Measurements from ENCODE around the gene DDAH2.

The DDAH2 gene

GRCh38 chr6:31768363-31769257, 39.5 kb upstream of the DDAH2 start:
- Histone ChIP-seq H3K27me3 (ENCODE audit: low read depth, low read length) (no peaks in the 10 kb centered on the region), H3K9me3 (ENCODE audit: control insufficient read depth in 1 of 2, low read length in 2 of 2) (no peaks in the 10 kb centered on the region), H3K36me3 (ENCODE audit: control insufficient read depth in 1 of 2, insufficient read depth in 2 of 2, low read length in 2 of 2) (no peaks in the 10 kb centered on the region), H3K27ac (ENCODE audit: low read length) (no peak overlapping the region), H3K4me1 (ENCODE audit: control insufficient read depth in 1 of 2, insufficient read depth in 2 of 2, low read length in 2 of 2) (peaks cover 0 to 7% of the 10 kb centered on the region in 2 donors), H3K4me3 (ENCODE audit: low read depth in 1 of 2, low read length in 2 of 2) (no peak overlapping the region)

- H3K9me3 ChIP-seq (ENCODE audit: control insufficient read depth in 1 of 2, low read length in 2 of 2), result no peaks in the 10 kb centered on the region
Measured at GRCh38 chr6:31767096-31767645, 38.1 kb upstream of the DDAH2 start.

GRCh38 chr6:31765910-31766794, 37.1 kb upstream of the DDAH2 start:
- Histone ChIP-seq H3K9me3 (ENCODE audit: control insufficient read depth in 1 of 2, low read length in 2 of 2) (no peaks in the 10 kb centered on the region), H3K36me3 (ENCODE audit: control insufficient read depth in 1 of 2, insufficient read depth in 2 of 2, low read length in 2 of 2) (no peaks in the 10 kb centered on the region), H3K4me1 (ENCODE audit: control insufficient read depth in 1 of 2, insufficient read depth in 2 of 2, low read length in 2 of 2) (peaks cover 0 to 10% of the 10 kb centered on the region in 2 donors), H3K27ac (ENCODE audit: low read length) (no peak overlapping the region), H3K4me3 (ENCODE audit: low read depth in 1 of 2, low read length in 2 of 2) (peak overlapping the region; percentile 15 to 48), H3K27me3 (ENCODE audit: low read depth, low read length) (no peaks in the 10 kb centered on the region)

More at GRCh38 chr6:31767096-31767645, 38.1 kb upstream of the DDAH2 start:
- no peaks in the 10 kb centered on the region for H3K27me3 ChIP-seq (ENCODE audit: low read depth, low read length)
- no peak overlapping the region for H3K4me3 ChIP-seq (ENCODE audit: low read depth in 1 of 2, low read length in 2 of 2)
- peaks cover 0 to 10% of the 10 kb centered on the region in 2 donors for H3K4me1 ChIP-seq (ENCODE audit: control insufficient read depth in 1 of 2, insufficient read depth in 2 of 2, low read length in 2 of 2)
- H3K27ac ChIP-seq (ENCODE audit: low read length), result no peak overlapping the region
- no peaks in the 10 kb centered on the region for H3K36me3 ChIP-seq (ENCODE audit: control insufficient read depth in 1 of 2, insufficient read depth in 2 of 2, low read length in 2 of 2)

GRCh38 chr6:31765559-31765909, 36.4 kb upstream of the DDAH2 start:
- peak overlapping the region in 1 of 2 donors; percentile 48 for H3K4me3 ChIP-seq (ENCODE audit: low read depth in 1 of 2, low read length in 2 of 2)
- no peaks in the 10 kb centered on the region for H3K27me3 ChIP-seq (ENCODE audit: low read depth, low read length)
- no peaks in the 10 kb centered on the region for H3K36me3 ChIP-seq (ENCODE audit: control insufficient read depth in 1 of 2, insufficient read depth in 2 of 2, low read length in 2 of 2)
- no peak overlapping the region for H3K27ac ChIP-seq (ENCODE audit: low read length)
- peaks cover 0 to 10% of the 10 kb centered on the region in 2 donors for H3K4me1 ChIP-seq (ENCODE audit: control insufficient read depth in 1 of 2, insufficient read depth in 2 of 2, low read length in 2 of 2)
- no peaks in the 10 kb centered on the region for H3K9me3 ChIP-seq (ENCODE audit: control insufficient read depth in 1 of 2, low read length in 2 of 2)

- no peaks in the 10 kb centered on the region for H3K27me3 ChIP-seq (ENCODE audit: low read depth, low read length)
- H3K4me3 ChIP-seq (ENCODE audit: low read depth in 1 of 2, low read length in 2 of 2), result no peak overlapping the region
- H3K9me3 ChIP-seq (ENCODE audit: control insufficient read depth in 1 of 2, low read length in 2 of 2), result no peaks in the 10 kb centered on the region
- peaks cover 0 to 10% of the 10 kb centered on the region in 2 donors for H3K4me1 ChIP-seq (ENCODE audit: control insufficient read depth in 1 of 2, insufficient read depth in 2 of 2, low read length in 2 of 2)
- H3K27ac ChIP-seq (ENCODE audit: low read length), result no peak overlapping the region
- H3K36me3 ChIP-seq (ENCODE audit: control insufficient read depth in 1 of 2, insufficient read depth in 2 of 2, low read length in 2 of 2), result no peaks in the 10 kb centered on the region
Measured at GRCh38 chr6:31764198-31764597, 35.1 kb upstream of the DDAH2 start.

GRCh38 chr6:31763619-31763940, 34.5 kb upstream of the DDAH2 start:
- peaks cover 0 to 10% of the 10 kb centered on the region in 2 donors for H3K4me1 ChIP-seq (ENCODE audit: control insufficient read depth in 1 of 2, insufficient read depth in 2 of 2, low read length in 2 of 2)
- no peaks in the 10 kb centered on the region for H3K36me3 ChIP-seq (ENCODE audit: control insufficient read depth in 1 of 2, insufficient read depth in 2 of 2, low read length in 2 of 2)
- no peaks in the 10 kb centered on the region for H3K9me3 ChIP-seq (ENCODE audit: control insufficient read depth in 1 of 2, low read length in 2 of 2)
- H3K27ac ChIP-seq (ENCODE audit: low read length), result no peak overlapping the region
- no peak overlapping the region for H3K4me3 ChIP-seq (ENCODE audit: low read depth in 1 of 2, low read length in 2 of 2)
- no peaks in the 10 kb centered on the region for H3K27me3 ChIP-seq (ENCODE audit: low read depth, low read length)

GRCh38 chr6:31762878-31763618, 33.9 kb upstream of the DDAH2 start:
- Histone ChIP-seq H3K9me3 (ENCODE audit: control insufficient read depth in 1 of 2, low read length in 2 of 2) (no peaks in the 10 kb centered on the region), H3K27me3 (ENCODE audit: low read depth, low read length) (no peaks in the 10 kb centered on the region), H3K27ac (ENCODE audit: low read length) (no peak overlapping the region), H3K4me3 (ENCODE audit: low read depth in 1 of 2, low read length in 2 of 2) (no peak overlapping the region), H3K36me3 (ENCODE audit: control insufficient read depth in 1 of 2, insufficient read depth in 2 of 2, low read length in 2 of 2) (no peaks in the 10 kb centered on the region), H3K4me1 (ENCODE audit: control insufficient read depth in 1 of 2, insufficient read depth in 2 of 2, low read length in 2 of 2) (peaks cover 0 to 10% of the 10 kb centered on the region in 2 donors)

- Histone ChIP-seq H3K4me3 (ENCODE audit: low read depth in 1 of 2, low read length in 2 of 2) (no peak within 1 kb of the TSS), H3K27me3 (ENCODE audit: low read depth, low read length) (no peaks in the 10 kb centered on the region), H3K4me1 (ENCODE audit: control insufficient read depth in 1 of 2, insufficient read depth in 2 of 2, low read length in 2 of 2) (peaks cover 0 to 10% of the 10 kb centered on the region in 2 donors), H3K27ac (ENCODE audit: low read length) (no peak within 1 kb of the TSS), H3K36me3 (ENCODE audit: control insufficient read depth in 1 of 2, insufficient read depth in 2 of 2, low read length in 2 of 2) (no peaks in the 10 kb centered on the region), H3K9me3 (ENCODE audit: control insufficient read depth in 1 of 2, low read length in 2 of 2) (no peaks in the 10 kb centered on the region)
Measured at GRCh38 chr6:31762356-31762755, 33.3 kb upstream of the DDAH2 start, which contains the start of gene SAPCD1. SAPCD1 (plus strand) TSS chr6:31762656; CDS start chr6:31763055, 399 bp downstream.

GRCh38 chr6:31761343-31761742, 32.2 kb upstream of the DDAH2 start:
- H3K4me1 ChIP-seq (ENCODE audit: control insufficient read depth in 1 of 2, insufficient read depth in 2 of 2, low read length in 2 of 2), result peaks cover 0 to 10% of the 10 kb centered on the region in 2 donors
- no peak overlapping the region for H3K27ac ChIP-seq (ENCODE audit: low read length)
- no peaks in the 10 kb centered on the region for H3K27me3 ChIP-seq (ENCODE audit: low read depth, low read length)
- no peaks in the 10 kb centered on the region for H3K36me3 ChIP-seq (ENCODE audit: control insufficient read depth in 1 of 2, insufficient read depth in 2 of 2, low read length in 2 of 2)
- H3K9me3 ChIP-seq (ENCODE audit: control insufficient read depth in 1 of 2, low read length in 2 of 2), result no peaks in the 10 kb centered on the region
- H3K4me3 ChIP-seq (ENCODE audit: low read depth in 1 of 2, low read length in 2 of 2), result no peak overlapping the region

GRCh38 chr6:31760790-31761189, 31.7 kb upstream of the DDAH2 start:
- H3K27me3 ChIP-seq (ENCODE audit: low read depth, low read length), result no peaks in the 10 kb centered on the region

More at GRCh38 chr6:31760790-31761189, 31.7 kb upstream of the DDAH2 start:
- Histone ChIP-seq H3K36me3 (ENCODE audit: control insufficient read depth in 1 of 2, insufficient read depth in 2 of 2, low read length in 2 of 2) (no peaks in the 10 kb centered on the region), H3K4me1 (ENCODE audit: control insufficient read depth in 1 of 2, insufficient read depth in 2 of 2, low read length in 2 of 2) (peaks cover 0 to 7% of the 10 kb centered on the region in 2 donors), H3K9me3 (ENCODE audit: control insufficient read depth in 1 of 2, low read length in 2 of 2) (no peaks in the 10 kb centered on the region), H3K27ac (ENCODE audit: low read length) (no peak overlapping the region), H3K4me3 (ENCODE audit: low read depth in 1 of 2, low read length in 2 of 2) (no peak overlapping the region)
